Adrenal gland (tissue), 5 donors: ENCODE data around the gene SLC5A9.

ENCODE experiments used
- POLR2A ChIP-seq, 2 donors: fragments of 450-650 bp; IDR thresholded peaks; one replicate each; pipeline ENCODE4 v1.6.1; 2017; ENCODE audit warnings: antibody characterized with exemption in 2 of 2, mild to moderate bottlenecking in 2 of 2, moderate library complexity in 1 of 2
- TF ChIP-seq, protein P1 (sequence below), 6 experiments: fragments of 450-650 bp in 4 of 6; fragments of 200-600 bp in 2 of 6; sonication (generic) in 1 of 6; IDR thresholded peaks; 1 replicate in 5 of 6; 2 replicates in 1 of 6; pipeline versions ENCODE4 v1.5.1 to v1.8.0; 2016 to 2021; ENCODE audit warnings: antibody characterized with exemption in 6 of 6, mild to moderate bottlenecking in 2 of 6, moderate library complexity in 1 of 6
- donor health status: DM: no; HTN: no; CAD: no.

- TF ChIP-seq, protein P1, sequence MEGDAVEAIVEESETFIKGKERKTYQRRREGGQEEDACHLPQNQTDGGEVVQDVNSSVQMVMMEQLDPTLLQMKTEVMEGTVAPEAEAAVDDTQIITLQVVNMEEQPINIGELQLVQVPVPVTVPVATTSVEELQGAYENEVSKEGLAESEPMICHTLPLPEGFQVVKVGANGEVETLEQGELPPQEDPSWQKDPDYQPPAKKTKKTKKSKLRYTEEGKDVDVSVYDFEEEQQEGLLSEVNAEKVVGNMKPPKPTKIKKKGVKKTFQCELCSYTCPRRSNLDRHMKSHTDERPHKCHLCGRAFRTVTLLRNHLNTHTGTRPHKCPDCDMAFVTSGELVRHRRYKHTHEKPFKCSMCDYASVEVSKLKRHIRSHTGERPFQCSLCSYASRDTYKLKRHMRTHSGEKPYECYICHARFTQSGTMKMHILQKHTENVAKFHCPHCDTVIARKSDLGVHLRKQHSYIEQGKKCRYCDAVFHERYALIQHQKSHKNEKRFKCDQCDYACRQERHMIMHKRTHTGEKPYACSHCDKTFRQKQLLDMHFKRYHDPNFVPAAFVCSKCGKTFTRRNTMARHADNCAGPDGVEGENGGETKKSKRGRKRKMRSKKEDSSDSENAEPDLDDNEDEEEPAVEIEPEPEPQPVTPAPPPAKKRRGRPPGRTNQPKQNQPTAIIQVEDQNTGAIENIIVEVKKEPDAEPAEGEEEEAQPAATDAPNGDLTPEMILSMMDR (IDR thresholded peaks at IDR 0.05): no peak
- no peak for TF ChIP-seq POLR2A (IDR thresholded peaks at IDR 0.05)
Measured at GRCh38 chr1:48254254-48254653, 31.7 kb downstream of the SLC5A9 start.
